ENCODE data around the gene KIF16B.

The KIF16B gene

GRCh38 chr20:16423311-16424212 is 149.7 kb downstream of the KIF16B start:
- Histone ChIP-seq H3K27ac (replicated peaks) (no peak overlapping the region), H3K4me3 (replicated peaks; ENCODE audit: insufficient read depth, low read length) (no peak overlapping the region), H3K27me3 (ENCODE audit: insufficient read depth, poor library complexity, severe bottlenecking) (no peaks in the 10 kb centered on the region)
- no peak for TF ChIP-seq GABPA (IDR thresholded peaks at IDR 0.05; ENCODE audit: low read depth)
- TF ChIP-seq POLR2AphosphoS5 (IDR thresholded peaks at IDR 0.05; ENCODE audit: low read depth) = no peak
- TF ChIP-seq, protein P1, sequence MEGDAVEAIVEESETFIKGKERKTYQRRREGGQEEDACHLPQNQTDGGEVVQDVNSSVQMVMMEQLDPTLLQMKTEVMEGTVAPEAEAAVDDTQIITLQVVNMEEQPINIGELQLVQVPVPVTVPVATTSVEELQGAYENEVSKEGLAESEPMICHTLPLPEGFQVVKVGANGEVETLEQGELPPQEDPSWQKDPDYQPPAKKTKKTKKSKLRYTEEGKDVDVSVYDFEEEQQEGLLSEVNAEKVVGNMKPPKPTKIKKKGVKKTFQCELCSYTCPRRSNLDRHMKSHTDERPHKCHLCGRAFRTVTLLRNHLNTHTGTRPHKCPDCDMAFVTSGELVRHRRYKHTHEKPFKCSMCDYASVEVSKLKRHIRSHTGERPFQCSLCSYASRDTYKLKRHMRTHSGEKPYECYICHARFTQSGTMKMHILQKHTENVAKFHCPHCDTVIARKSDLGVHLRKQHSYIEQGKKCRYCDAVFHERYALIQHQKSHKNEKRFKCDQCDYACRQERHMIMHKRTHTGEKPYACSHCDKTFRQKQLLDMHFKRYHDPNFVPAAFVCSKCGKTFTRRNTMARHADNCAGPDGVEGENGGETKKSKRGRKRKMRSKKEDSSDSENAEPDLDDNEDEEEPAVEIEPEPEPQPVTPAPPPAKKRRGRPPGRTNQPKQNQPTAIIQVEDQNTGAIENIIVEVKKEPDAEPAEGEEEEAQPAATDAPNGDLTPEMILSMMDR (IDR thresholded peaks at IDR 0.05; ENCODE audit: insufficient read depth, low read length) = no peak
- no peak for TF ChIP-seq SPI1 (IDR thresholded peaks at IDR 0.05; ENCODE audit: borderline replicate concordance, low read depth)
- TF ChIP-seq, protein P2, sequence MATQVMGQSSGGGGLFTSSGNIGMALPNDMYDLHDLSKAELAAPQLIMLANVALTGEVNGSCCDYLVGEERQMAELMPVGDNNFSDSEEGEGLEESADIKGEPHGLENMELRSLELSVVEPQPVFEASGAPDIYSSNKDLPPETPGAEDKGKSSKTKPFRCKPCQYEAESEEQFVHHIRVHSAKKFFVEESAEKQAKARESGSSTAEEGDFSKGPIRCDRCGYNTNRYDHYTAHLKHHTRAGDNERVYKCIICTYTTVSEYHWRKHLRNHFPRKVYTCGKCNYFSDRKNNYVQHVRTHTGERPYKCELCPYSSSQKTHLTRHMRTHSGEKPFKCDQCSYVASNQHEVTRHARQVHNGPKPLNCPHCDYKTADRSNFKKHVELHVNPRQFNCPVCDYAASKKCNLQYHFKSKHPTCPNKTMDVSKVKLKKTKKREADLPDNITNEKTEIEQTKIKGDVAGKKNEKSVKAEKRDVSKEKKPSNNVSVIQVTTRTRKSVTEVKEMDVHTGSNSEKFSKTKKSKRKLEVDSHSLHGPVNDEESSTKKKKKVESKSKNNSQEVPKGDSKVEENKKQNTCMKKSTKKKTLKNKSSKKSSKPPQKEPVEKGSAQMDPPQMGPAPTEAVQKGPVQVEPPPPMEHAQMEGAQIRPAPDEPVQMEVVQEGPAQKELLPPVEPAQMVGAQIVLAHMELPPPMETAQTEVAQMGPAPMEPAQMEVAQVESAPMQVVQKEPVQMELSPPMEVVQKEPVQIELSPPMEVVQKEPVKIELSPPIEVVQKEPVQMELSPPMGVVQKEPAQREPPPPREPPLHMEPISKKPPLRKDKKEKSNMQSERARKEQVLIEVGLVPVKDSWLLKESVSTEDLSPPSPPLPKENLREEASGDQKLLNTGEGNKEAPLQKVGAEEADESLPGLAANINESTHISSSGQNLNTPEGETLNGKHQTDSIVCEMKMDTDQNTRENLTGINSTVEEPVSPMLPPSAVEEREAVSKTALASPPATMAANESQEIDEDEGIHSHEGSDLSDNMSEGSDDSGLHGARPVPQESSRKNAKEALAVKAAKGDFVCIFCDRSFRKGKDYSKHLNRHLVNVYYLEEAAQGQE (IDR thresholded peaks at IDR 0.05; ENCODE audit: insufficient replicate concordance, low read depth) = no peak
- DNase-seq (ENCODE audit: low read depth in 1 of 2, low spot score in 1 of 2) = no peak

GRCh38 chr20:16419138-16419715 is 154.0 kb downstream of the KIF16B start:
- TF ChIP-seq POLR2AphosphoS5 (IDR thresholded peaks at IDR 0.05; ENCODE audit: low read depth) = no peak
- TF ChIP-seq, protein P2 (IDR thresholded peaks at IDR 0.05; ENCODE audit: insufficient replicate concordance, low read depth) = no peak
- TF ChIP-seq SPI1 (IDR thresholded peaks at IDR 0.05; ENCODE audit: borderline replicate concordance, low read depth) = no peak
- TF ChIP-seq, protein P1 (IDR thresholded peaks at IDR 0.05; ENCODE audit: insufficient read depth, low read length) = no peak
- no peak for TF ChIP-seq GABPA (IDR thresholded peaks at IDR 0.05; ENCODE audit: low read depth)
- H3K4me3 ChIP-seq (replicated peaks; ENCODE audit: insufficient read depth, low read length) = no peak overlapping the region
- no peak overlapping the region for H3K27ac ChIP-seq (replicated peaks)
- no peaks in the 10 kb centered on the region for H3K27me3 ChIP-seq (ENCODE audit: insufficient read depth, poor library complexity, severe bottlenecking)
- DNase-seq (ENCODE audit: low read depth in 1 of 2, low spot score in 1 of 2) = no peak

- no peaks in the 10 kb centered on the region for H3K27me3 ChIP-seq (ENCODE audit: insufficient read depth, poor library complexity, severe bottlenecking)
- no peak for DNase-seq (ENCODE audit: low read depth in 1 of 2, low spot score in 1 of 2)
Observed at GRCh38 chr20:16418616-16419015, 154.6 kb downstream of the KIF16B start.

More at GRCh38 chr20:16418616-16419015, 154.6 kb downstream of the KIF16B start:
- TF ChIP-seq, protein P2 (IDR thresholded peaks at IDR 0.05; ENCODE audit: insufficient replicate concordance, low read depth) = no peak
- TF ChIP-seq GABPA (IDR thresholded peaks at IDR 0.05; ENCODE audit: low read depth) (no peak), POLR2AphosphoS5 (IDR thresholded peaks at IDR 0.05; ENCODE audit: low read depth) (no peak), SPI1 (IDR thresholded peaks at IDR 0.05; ENCODE audit: borderline replicate concordance, low read depth) (no peak)
- TF ChIP-seq, protein P1 (IDR thresholded peaks at IDR 0.05; ENCODE audit: insufficient read depth, low read length) = no peak
- Histone ChIP-seq H3K27ac (replicated peaks) (no peak overlapping the region), H3K4me3 (replicated peaks; ENCODE audit: insufficient read depth, low read length) (no peak overlapping the region)
